Measurements from ENCODE around the gene OST4. TPM values are rescaled to one million over a fixed set of nuclear protein-coding genes. Genes with fewer than 3 reads are reported as not detected.
"Not testable (repeated sequence)": the region's sequence is repeated elsewhere in the genome, so short reads cannot be mapped to it uniquely, and the experiment has no call there.

The OST4 gene
- polyA plus RNA-seq: 393 to 636 TPM (median 541 TPM) in 3 replicates
- 42.3 TPM for polyA plus RNA-seq (2011; ENCODE audit: low read depth)
- 695 and 721 TPM in 2 replicates for polyA plus RNA-seq (2011; cell fraction: cytosol; rRNA removed)
- polyA plus RNA-seq (2011; cell fraction: nucleus; rRNA removed): 135 and 166 TPM in 2 replicates
- 473 and 536 TPM in 2 replicates for polyA plus RNA-seq (2012; ENCODE audit: low replicate concordance)
- polyA minus RNA-seq: 279 to 499 TPM (median 284 TPM) in 3 replicates
- 1,244 TPM for polyA minus RNA-seq (2011; cell fraction: cytosol; rRNA and poly(A)+ RNA removed)
- 34.9 and 44.1 TPM in 2 replicates for polyA minus RNA-seq (2011; cell fraction: nucleus; rRNA and poly(A)+ RNA removed)

DNA sequence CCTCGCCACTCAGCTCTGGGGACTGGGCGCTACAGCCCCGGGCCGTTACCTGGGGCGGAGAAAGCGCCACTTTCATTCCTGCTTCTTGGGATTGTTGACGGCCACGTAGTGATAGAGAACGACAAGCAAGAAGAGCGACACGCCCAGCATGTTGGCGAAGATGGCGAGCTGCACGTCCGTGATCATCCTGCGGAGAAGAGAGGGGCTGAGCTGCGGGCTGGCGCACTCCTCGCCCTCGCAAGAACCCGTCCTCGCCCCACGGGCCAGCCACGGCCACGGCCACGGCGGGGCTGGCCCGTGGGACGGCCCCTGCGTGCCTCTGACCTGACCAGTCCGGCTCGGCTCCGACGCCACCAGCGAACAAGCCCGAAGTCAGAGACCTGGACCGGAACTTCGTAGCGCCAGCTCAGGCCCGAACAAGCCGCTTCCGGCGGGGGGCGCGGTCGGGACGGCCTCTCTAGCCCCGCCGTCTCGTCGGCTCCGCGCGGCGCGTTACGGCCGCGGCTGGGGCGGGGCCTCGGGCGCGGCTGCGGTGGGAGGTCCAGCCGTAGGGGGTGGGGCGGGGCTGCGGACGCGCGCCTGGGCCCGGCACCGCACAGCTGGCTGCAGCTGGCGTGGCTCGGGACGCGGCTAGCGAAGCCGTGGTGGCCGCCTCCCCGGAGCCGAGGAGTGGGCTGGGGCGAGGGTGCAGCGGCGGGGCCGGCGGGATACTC, at the start of gene OST4:
Gene OST4 (minus strand): TSS at position 378 of the 713 bp plus-strand sequence.
- Histone ChIP-seq H3K27me3 (ENCODE audit: control insufficient read depth, extremely low read depth, insufficient read depth, low read length) (no peaks in the 10 kb centered on the region), H3K4me3 (ENCODE audit: control insufficient read depth in 2 of 3, extremely low read depth in 1 of 3, insufficient read depth in 2 of 3, low read depth in 1 of 3, low read length in 3 of 3) (peak within 1 kb of the TSS; percentile 95 to 97 (median 95)), H4K20me1 (ENCODE audit: control insufficient read depth, extremely low read depth, insufficient read depth, low read length) (no peaks in the 10 kb centered on the region), H2AFZ (ENCODE audit: control insufficient read depth, low read length) (peak within 1 kb of the TSS; percentile 85), H3K4me1 (ENCODE audit: control insufficient read depth, extremely low read depth, insufficient read depth, low read length) (peaks cover 17% of the 10 kb centered on the region), H3K4me2 (ENCODE audit: control insufficient read depth, extremely low read depth, insufficient read depth, low read depth, low read length) (peak within 1 kb of the TSS; percentile 94), H3K9me3 (ENCODE audit: control insufficient read depth, low read depth, low read length) (no peaks in the 10 kb centered on the region), H3K9ac (ENCODE audit: control insufficient read depth, extremely low read depth, insufficient read depth, low read length) (peak within 1 kb of the TSS; percentile 92), H3K36me3 (ENCODE audit: control insufficient read depth in 2 of 2, extremely low read depth in 1 of 2, insufficient read depth in 2 of 2, low read length in 2 of 2) (peaks cover 11 to 27% of the 10 kb centered on the region in 2 experiments), H3K79me2 (ENCODE audit: control insufficient read depth, insufficient read depth, low read length) (peaks cover 34% of the 10 kb centered on the region), H3K9me1 (ENCODE audit: control insufficient read depth, extremely low read depth, insufficient read depth, low read length) (no peaks in the 10 kb centered on the region), H3K27ac (ENCODE audit: control insufficient read depth, insufficient read depth, low read length) (peak within 1 kb of the TSS; percentile 85)
- no peak for TF ChIP-seq EZH2 (IDR thresholded peaks at IDR 0.05; ENCODE audit: low read length)
- TF ChIP-seq, protein P1, sequence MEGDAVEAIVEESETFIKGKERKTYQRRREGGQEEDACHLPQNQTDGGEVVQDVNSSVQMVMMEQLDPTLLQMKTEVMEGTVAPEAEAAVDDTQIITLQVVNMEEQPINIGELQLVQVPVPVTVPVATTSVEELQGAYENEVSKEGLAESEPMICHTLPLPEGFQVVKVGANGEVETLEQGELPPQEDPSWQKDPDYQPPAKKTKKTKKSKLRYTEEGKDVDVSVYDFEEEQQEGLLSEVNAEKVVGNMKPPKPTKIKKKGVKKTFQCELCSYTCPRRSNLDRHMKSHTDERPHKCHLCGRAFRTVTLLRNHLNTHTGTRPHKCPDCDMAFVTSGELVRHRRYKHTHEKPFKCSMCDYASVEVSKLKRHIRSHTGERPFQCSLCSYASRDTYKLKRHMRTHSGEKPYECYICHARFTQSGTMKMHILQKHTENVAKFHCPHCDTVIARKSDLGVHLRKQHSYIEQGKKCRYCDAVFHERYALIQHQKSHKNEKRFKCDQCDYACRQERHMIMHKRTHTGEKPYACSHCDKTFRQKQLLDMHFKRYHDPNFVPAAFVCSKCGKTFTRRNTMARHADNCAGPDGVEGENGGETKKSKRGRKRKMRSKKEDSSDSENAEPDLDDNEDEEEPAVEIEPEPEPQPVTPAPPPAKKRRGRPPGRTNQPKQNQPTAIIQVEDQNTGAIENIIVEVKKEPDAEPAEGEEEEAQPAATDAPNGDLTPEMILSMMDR (optimal IDR thresholded peaks at IDR 0.05 in 1 of 3, IDR thresholded peaks at IDR 0.05 in 1 of 3, conservative IDR thresholded peaks at IDR 0.05 in 1 of 3; ENCODE audit: extremely low read depth in 1 of 3, insufficient read depth in 2 of 3, low read length in 3 of 3): peak in 1 of 3 experiments; percentile 3
- dilution Hi-C loops (cut with MboI; ENCODE audit: extremely low pct_ligation_motif_present, low sequenced_read_pairs): no loop called here
- peak; percentile 63 for DNase-seq (ENCODE audit: low read depth, low spot score)
- FAIRE-seq: no peak

DNA sequence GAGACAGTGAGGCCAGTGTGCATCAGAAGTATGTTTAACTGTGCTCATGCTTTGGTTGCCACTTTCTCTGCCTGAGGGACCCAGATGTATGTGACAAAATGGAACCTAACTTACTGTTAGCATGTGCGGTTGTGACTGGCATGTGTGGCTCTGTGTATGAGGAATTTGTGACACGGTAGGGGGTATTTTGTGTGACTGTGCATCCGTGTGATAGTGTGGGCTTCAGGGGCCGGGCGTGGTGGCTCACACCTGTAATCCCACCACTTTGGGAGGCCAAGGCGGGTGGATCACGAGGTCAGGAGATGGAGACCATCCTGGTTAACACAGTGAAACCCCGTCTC, 47.8 kb upstream of the OST4 start:
- H4K20me1 ChIP-seq (ENCODE audit: control insufficient read depth, extremely low read depth, insufficient read depth, low read length); H3K79me2 ChIP-seq (ENCODE audit: control insufficient read depth, insufficient read depth, low read length); H3K9me3 ChIP-seq (ENCODE audit: control insufficient read depth, low read depth, low read length); DNase-seq (ENCODE audit: low read depth, low spot score); H2AFZ ChIP-seq (ENCODE audit: control insufficient read depth, low read length); FAIRE-seq; dilution Hi-C loops (cut with MboI; ENCODE audit: extremely low pct_ligation_motif_present, low sequenced_read_pairs); H3K9ac ChIP-seq (ENCODE audit: control insufficient read depth, extremely low read depth, insufficient read depth, low read length); H3K4me1 ChIP-seq (ENCODE audit: control insufficient read depth, extremely low read depth, insufficient read depth, low read length); H3K9me1 ChIP-seq (ENCODE audit: control insufficient read depth, extremely low read depth, insufficient read depth, low read length); H3K27ac ChIP-seq (ENCODE audit: control insufficient read depth, insufficient read depth, low read length); H3K36me3 ChIP-seq (ENCODE audit: control insufficient read depth in 2 of 2, extremely low read depth in 1 of 2, insufficient read depth in 2 of 2, low read length in 2 of 2): not testable (repeated sequence)
- H3K4me2 ChIP-seq (ENCODE audit: control insufficient read depth, extremely low read depth, insufficient read depth, low read depth, low read length): peak overlapping the region; percentile 65
- H3K4me3 ChIP-seq (ENCODE audit: control insufficient read depth in 2 of 3, extremely low read depth in 1 of 3, insufficient read depth in 2 of 3, low read depth in 1 of 3, low read length in 3 of 3): peak overlapping the region in 1 of 3 experiments; percentile 26
- peaks cover 63% of the 10 kb centered on the region for H3K27me3 ChIP-seq (ENCODE audit: control insufficient read depth, extremely low read depth, insufficient read depth, low read length)
